Mesodermal cell (in vitro differentiated cells): ENCODE results near the gene FAM200C. TPM values are rescaled to one million over a fixed set of nuclear protein-coding genes. Genes with fewer than 3 reads are reported as not detected.

Source experiments
- H3K27ac ChIP-seq: 2 replicates; pipeline ENCODE4 v1.7.0; 2013; ENCODE audit warnings: mild to moderate bottlenecking, low read depth, low read length, moderate library complexity; ENCODE audit not compliant: severe bottlenecking
- H3K36me3 ChIP-seq: 2 replicates; pipeline ENCODE4 v1.7.1; 2013; ENCODE audit warnings: mild to moderate bottlenecking, low read length, moderate library complexity; ENCODE audit not compliant: control insufficient read depth, insufficient read depth
- H3K4me1 ChIP-seq: one replicate; pipeline ENCODE4 v1.7.1; 2013; ENCODE audit warnings: mild to moderate bottlenecking, low read length; ENCODE audit not compliant: insufficient read depth, control insufficient read depth, poor library complexity, severe bottlenecking
- H3K4me3 ChIP-seq: 2 replicates; pipeline ENCODE4 v1.7.0; 2013; ENCODE audit warnings: low read length, control low read depth, mild to moderate bottlenecking; ENCODE audit not compliant: insufficient read depth, poor library complexity, severe bottlenecking; ENCODE audit errors: extremely low read depth
- H3K9me3 ChIP-seq: 2 replicates; pipeline ENCODE4 v1.7.1; 2013; ENCODE audit warnings: mild to moderate bottlenecking, low read length, moderate library complexity; ENCODE audit not compliant: control insufficient read depth
- WGBS, 2 experiments: methylation state at CpG; one replicate each; pipeline ENCODE4 v1.1.5; 2013; ENCODE audit warnings: missing lambda C conversion rate in 2 of 2; ENCODE audit not compliant: insufficient coverage in 2 of 2; 5-methylcytosine and 5-hydroxymethylcytosine counted together
- polyA plus RNA-seq, 2 experiments: library from polyadenylated mRNA; stranded (reverse); fragments of 50-300 nt; gene quantifications; one replicate each; pipeline ENCODE4 v1.2.3, GENCODE V29; 2013

The FAM200C gene
- polyA plus RNA-seq (2013, experiment 1 of 2) = 4.0 TPM
- 4.7 TPM for polyA plus RNA-seq (2013, experiment 2 of 2)

DNA sequence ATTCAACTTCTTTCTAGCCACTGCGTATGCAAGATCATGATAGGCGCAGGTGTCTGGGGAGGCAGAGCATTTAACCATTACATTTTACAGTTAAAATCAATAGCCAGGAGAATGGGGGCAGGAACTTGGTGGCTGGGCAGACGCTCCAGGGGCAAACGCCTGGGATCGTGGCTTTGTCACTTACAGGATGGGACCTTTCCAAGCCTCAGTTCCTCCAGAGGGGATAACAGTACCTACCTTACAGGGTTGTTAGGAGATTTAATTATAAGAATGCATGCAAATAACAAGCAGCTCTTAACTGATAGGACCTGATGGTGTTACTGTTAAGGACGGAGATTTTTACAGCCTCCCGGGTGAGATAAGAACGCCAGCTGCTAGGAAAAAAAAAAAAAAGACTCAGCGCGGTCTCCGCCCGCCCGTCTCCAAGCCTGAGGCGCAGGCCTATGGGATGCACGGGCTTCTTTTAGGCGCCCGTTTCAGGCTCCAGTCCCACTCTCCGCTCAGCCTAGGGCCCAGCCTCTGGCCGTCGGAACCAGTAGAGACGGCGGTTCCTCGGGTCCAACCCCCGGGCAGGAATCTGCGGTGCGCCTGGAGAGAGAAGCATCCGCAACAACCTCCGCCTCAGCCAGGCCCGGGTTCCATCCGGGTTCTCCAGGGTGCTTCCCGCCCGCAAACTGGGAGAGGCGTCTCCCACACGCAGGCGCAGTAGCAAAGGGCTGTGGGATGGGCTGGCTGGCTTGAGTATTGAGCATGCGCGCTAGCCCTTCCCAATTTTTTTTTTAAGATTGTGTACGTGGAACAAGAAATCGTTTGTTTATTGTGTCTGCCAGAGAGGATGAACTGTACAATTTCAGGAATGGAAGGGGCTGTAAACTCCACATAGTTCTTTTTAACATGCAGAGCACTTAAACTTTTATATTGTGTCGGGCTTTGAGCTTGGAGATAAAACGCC, at the start of gene FAM200C:
FAM200C (minus strand) TSS at position 653 of the 952 bp plus-strand sequence. CDS start 4,564 bp downstream, outside the sequence.
- H3K36me3 ChIP-seq = peaks cover 38% of the 10 kb centered on the region
- WGBS, 2 experiments = 1% methylated on average over 22 to 28 of the region's 41 CpGs
- H3K27ac ChIP-seq = peak within 1 kb of the TSS; percentile 91
- no peaks in the 10 kb centered on the region for H3K9me3 ChIP-seq
- H3K4me3 ChIP-seq = peak within 1 kb of the TSS; percentile 69
- H3K4me1 ChIP-seq = no peaks in the 10 kb centered on the region

DNA sequence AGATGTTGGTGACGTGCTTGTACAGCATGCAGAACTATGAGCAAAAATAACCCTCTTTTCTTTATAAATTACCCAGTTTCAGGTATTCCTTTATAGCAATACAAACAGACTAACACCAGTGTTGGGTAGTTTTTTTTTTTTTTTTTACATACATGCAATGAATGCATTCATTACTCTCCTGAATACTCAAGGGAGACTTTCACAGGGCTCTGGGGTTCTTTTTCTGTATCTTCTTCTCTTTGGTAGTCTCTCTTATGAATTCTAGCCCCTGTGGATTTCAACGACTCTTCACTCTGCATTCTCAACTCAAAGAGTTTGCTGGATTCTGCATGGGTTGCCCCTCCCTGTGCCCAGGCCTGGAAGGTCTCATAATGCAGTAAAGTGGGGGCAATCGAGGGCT, 49.6 kb upstream of the FAM200C start:
- no peaks in the 10 kb centered on the region for H3K9me3 ChIP-seq
- WGBS, 2 experiments = 100% methylated on average over 1 to 2 of the region's 3 CpGs
- H3K36me3 ChIP-seq = no peaks in the 10 kb centered on the region
- no peak overlapping the region for H3K4me3 ChIP-seq
- H3K27ac ChIP-seq = no peak overlapping the region
- H3K4me1 ChIP-seq = no peaks in the 10 kb centered on the region

DNA sequence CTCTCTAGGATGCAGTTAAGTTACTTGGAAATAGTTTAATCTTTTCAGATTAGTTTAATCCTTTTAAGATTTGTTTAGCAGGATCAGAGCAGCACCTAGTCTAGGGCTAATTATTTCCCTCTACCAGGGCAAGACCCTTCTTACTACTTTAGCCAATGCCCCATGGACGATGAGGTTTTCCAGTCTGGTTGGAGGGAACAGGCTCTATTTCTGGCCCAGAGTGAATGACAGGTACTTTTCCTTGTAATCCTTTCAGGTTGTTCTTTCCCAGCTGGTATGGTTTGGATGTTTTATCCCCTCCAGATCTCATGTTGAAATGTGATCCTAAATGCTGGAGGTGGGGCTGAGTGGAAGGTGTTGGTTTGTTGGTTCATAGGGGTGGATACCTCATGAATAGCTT, 49.0 kb upstream of the FAM200C start:
- Histone ChIP-seq H3K4me3 (no peak overlapping the region), H3K4me1 (no peaks in the 10 kb centered on the region), H3K27ac (no peak overlapping the region), H3K36me3 (no peaks in the 10 kb centered on the region), H3K9me3 (no peaks in the 10 kb centered on the region)
- 67% methylated on average over 1 of the region's 1 CpG; no CpG with 5 or more reads in 1 of the 2 experiments for WGBS, 2 experiments

DNA sequence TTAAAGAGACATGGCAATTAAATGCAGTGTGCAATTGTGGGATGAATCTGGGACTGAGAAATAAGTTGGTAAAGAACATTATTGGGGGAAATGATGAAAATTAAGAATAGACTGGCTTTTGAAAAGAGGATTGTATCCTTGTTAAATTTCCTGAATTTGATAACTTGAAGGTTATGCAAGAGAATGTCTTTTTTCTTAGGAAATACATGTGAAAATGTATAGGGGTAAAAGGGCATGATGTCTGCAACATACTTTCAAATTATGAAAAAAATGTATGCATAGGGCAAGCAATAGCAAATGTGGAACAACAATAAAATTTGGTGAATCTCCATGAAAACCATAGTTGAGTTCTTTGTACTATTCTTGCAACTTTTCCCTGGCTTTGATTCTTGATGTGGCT, 45.9 kb upstream of the FAM200C start:
- Histone ChIP-seq H3K9me3 (no peaks in the 10 kb centered on the region), H3K4me1 (no peaks in the 10 kb centered on the region), H3K36me3 (no peaks in the 10 kb centered on the region), H3K27ac (no peak overlapping the region), H3K4me3 (no peak overlapping the region)

DNA sequence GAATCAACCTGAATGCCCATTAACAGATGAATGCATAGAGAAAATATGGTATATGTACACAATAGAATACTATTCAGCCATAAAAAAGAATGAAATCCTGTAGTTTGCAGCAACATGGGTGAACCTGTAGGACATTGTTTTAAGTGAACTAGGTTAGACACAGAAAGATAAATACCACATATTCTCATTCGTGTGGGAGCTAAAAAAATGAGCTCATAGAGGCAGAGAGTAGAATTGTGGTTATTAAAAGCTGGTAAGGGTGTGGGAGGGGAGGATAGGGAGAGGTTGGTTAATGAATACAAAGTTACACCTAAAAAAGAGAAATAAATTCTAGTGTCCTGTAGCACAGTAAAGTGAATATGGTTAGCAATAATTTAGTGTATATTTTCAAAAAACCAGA, 45.3 kb upstream of the FAM200C start:
- H3K27ac ChIP-seq = no peak overlapping the region
- no CpG with 5 or more reads among the region's 1 CpG for WGBS, 2 experiments
- H3K36me3 ChIP-seq = no peaks in the 10 kb centered on the region
- no peaks in the 10 kb centered on the region for H3K4me1 ChIP-seq
- H3K9me3 ChIP-seq = no peaks in the 10 kb centered on the region
- H3K4me3 ChIP-seq = no peak overlapping the region

DNA sequence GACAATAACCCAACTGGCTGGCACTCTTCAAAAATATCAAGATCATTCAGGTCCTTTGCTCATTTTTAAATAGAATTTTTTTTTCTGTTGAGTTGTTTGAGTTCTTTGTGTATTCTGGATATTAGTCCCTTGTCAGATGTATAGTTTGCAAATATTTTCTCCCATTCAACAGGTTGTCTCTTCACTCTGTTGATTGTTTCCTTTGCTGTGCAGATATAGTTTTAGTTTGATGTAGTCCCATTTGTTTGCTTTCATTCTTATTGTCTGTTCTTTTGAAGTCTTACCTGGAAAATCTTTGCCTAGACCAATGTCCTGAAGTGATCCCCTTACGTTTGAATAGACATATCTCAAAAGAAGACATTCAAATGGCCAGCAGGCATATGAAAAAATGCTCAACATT, 44.6 kb upstream of the FAM200C start:
- H3K4me3 ChIP-seq = no peak overlapping the region
- H3K4me1 ChIP-seq = no peaks in the 10 kb centered on the region
- H3K9me3 ChIP-seq = no peaks in the 10 kb centered on the region
- no peak overlapping the region for H3K27ac ChIP-seq
- WGBS, 2 experiments = 71 to 100% methylated on average over 1 of the region's 1 CpG
- H3K36me3 ChIP-seq = no peaks in the 10 kb centered on the region

DNA sequence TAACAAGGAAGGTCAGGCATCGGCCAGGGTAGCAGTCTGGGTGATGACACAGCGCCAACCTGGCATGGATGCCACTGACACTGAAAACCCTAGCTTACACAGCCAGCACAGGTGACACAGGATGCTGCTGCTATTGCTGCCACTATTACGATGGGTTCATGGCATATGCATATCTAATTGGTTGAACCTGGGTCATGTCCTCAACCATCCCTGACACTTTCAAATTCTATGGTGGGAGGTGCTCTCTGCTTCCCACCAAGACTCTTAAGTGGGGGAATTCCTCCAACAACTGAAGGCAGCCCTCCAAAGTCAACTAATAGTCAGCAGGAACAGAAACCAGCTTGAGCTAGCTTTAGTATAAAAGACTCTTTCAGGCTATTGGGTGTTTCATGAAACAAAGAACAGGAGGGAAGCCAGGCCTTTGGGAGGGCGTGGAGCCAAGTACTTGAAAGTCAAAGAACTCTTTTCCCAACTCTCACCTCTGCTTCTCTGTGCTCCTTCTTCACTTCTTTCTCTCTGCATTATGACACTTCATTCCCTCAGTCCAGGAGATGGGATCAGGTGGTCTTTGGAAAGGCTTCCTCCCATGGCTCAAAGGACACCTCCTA, 43.1 kb upstream of the FAM200C start:
- WGBS, 2 experiments = 92 to 100% methylated on average over 2 to 4 of the region's 4 CpGs
- Histone ChIP-seq H3K4me3 (no peak overlapping the region), H3K9me3 (no peaks in the 10 kb centered on the region), H3K4me1 (no peaks in the 10 kb centered on the region), H3K36me3 (no peaks in the 10 kb centered on the region), H3K27ac (no peak overlapping the region)

DNA sequence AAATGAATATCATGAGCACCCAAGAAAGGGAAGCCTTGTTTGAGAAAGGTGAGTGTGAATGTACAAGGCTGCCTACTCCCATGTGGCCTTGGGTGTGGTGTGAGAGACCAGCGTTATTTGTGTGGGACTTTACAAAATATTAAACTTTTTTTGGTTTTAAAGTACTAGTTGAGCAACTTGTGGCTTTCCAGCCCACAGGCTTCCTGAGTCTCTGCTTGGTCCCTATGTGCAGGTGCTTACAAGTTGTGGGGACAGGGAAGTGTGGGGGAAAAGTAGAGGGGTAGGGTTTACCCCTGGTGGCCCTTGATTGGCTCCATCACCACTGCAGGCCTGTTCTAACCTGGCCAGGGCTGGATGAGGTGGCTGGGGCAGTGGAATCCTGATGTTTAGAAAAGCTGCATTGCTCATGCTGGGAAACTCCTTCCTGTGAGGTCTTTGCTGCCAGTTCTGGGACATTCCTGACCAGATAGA, 41.5 kb upstream of the FAM200C start:
- Histone ChIP-seq H3K4me3 (no peak overlapping the region), H3K4me1 (no peaks in the 10 kb centered on the region), H3K36me3 (no peaks in the 10 kb centered on the region), H3K9me3 (no peaks in the 10 kb centered on the region), H3K27ac (no peak overlapping the region)
- WGBS, 2 experiments = 50% methylated on average over 1 of the region's 1 CpG; no CpG with 5 or more reads in 1 of the 2 experiments

DNA sequence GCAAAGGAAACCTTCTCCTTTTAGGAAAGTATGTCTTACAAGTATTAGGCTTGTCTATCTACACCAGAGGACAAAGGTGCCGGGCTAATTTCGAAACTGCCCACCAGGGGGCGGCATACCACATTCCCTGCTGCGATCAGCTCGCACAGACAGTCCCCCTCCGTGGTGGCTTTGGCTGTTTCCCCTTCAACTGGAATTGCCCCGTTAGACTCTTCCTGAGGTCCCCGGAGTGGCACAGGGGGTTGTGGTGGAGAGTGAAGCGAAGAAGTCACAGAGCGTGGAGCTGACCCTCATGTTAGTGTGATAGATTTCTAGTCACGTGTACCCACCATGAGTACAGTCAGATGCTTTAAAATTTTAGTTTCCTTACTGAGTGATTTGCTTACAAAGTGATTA, 39.3 kb upstream of the FAM200C start:
- H3K4me3 ChIP-seq = peak overlapping the region; percentile 9
- no peaks in the 10 kb centered on the region for H3K4me1 ChIP-seq
- no peak overlapping the region for H3K27ac ChIP-seq
- 0 to 3% methylated on average over 5 to 6 of the region's 11 CpGs for WGBS, 2 experiments
- H3K9me3 ChIP-seq = no peaks in the 10 kb centered on the region
- no peaks in the 10 kb centered on the region for H3K36me3 ChIP-seq

DNA sequence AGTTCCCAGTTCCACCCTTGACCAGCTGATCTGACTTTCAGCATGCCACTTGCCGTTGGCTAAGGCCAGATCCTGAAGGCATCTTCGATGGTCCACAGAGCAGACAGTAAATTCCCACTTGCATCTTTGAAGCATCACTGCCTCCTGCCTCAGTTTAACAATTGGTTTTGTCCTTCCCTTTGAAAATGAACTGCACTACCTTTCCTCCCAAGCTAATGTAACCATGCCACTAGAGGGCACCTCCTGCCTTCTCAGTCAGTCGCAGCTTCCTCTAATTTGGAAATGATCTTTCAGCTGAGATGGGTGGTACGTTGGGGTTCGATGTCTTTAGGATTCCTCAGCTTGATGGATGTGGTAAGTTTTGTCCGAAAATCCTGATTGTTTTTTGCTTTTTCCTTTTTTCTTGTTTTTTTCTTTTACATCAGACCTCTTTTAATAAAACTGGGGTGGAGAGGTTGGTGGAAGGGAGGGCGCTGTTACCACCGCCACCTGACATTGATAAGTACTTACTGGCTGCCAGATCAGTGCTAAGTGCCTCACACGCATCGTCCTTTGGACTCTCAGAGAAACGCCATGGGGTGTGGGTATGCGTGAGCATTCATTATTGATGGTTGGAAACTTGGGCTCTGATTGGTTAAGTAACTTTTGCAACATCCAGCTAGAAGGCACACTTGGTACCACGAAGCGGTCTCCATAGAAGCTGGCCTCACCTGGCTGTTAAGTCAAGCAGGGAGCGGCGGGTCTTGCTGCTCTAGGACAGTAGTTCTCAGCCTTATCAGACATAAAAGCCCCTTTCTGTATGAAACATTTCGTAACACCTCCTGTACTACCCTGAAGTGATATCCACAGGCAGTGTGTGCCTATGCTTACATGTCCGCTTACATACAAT, 38.7 kb upstream of the FAM200C start:
- peak overlapping the region; percentile 58 for H3K27ac ChIP-seq

More for the DNA sequence above, 38.7 kb upstream of the FAM200C start:
- H3K4me3 ChIP-seq = peak overlapping the region; percentile 9
- H3K9me3 ChIP-seq = no peaks in the 10 kb centered on the region
- no peaks in the 10 kb centered on the region for H3K36me3 ChIP-seq
- WGBS, 2 experiments = 16% methylated on average over 9 to 11 of the region's 18 CpGs
- H3K4me1 ChIP-seq = no peaks in the 10 kb centered on the region
